ENCODE measurements around the gene TPP1.

DNA sequence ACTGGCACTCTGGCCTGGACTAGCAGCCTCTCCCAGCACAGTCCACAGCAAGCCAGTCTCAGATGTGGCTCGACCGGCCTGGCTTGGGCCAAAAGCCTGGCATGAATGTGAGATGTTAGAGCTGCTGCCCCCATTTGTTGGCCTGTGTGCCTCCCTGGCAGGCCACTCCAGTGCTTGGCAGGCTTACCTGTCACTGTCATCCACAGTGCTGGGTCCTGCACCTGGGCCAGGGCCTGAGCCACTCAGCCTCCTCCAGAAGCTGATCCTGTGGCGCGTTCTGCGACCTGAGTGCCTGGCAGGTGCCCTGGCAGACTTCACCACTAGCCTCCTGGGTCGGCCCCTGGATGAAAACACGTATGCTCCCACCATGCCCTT, 51.9 kb downstream of the TPP1 start:
- TF ChIP-seq CTCF (conservative IDR thresholded peaks at IDR 0.05; ENCODE audit: low read depth, low read length) (no peak), EZH2 (IDR thresholded peaks at IDR 0.05; ENCODE audit: low read length, unreplicated experiment) (no peak)

Measured in PC-3 (cell line).